GM21737 (cell line): ENCODE data around the gene VN1R4.
"Not testable (repeated sequence)": the region's sequence is repeated elsewhere in the genome, so short reads cannot be mapped to it uniquely, and the experiment has no call there.

Source experiments
- ATAC-seq: cut with Tn5 transposase; IDR thresholded peaks from one replicate; pipeline ENCODE4 v1.9.1; 2021; ENCODE audit warnings: mild to moderate bottlenecking, moderate library complexity; ENCODE audit not compliant: unreplicated experiment

VN1R4 gene, protein sequence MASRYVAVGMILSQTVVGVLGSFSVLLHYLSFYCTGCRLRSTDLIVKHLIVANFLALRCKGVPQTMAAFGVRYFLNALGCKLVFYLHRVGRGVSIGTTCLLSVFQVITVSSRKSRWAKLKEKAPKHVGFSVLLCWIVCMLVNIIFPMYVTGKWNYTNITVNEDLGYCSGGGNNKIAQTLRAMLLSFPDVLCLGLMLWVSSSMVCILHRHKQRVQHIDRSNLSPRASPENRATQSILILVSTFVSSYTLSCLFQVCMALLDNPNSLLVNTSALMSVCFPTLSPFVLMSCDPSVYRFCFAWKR

GRCh38 chr19:53267623-53268022 is at the start of gene VN1R4:
Gene VN1R4, minus strand, starts transcription at chr19:53267723. Its CDS starts 58 bp downstream, at chr19:53267665.
- ATAC-seq = not testable (repeated sequence)

- ATAC-seq = no peak
Observed at GRCh38 chr19:53311897-53312296, 44.4 kb upstream of the VN1R4 start.

DNA sequence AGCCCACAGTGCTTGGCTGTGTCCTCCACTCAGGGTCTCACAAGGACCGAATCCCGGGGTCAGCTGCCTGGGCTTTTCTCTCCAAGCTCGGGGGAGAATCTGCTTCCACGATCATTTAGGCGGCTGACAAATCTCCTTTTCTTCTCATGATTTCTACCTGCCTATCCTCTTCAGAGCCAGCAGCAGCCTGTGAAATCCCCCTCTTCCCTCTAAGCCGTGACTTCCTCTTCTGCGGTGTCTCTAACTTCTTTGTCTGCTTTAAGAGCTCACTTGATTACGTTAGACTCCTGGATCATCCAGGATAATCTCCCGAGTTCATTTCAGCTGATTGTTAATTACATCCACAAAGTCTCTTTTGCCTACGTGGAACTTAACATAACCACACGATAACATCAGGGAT is 43.5 kb upstream of the VN1R4 start:
- ATAC-seq = no peak

GRCh38 chr19:53308339-53308811 is 40.9 kb upstream of the VN1R4 start:
- no peak for ATAC-seq

DNA sequence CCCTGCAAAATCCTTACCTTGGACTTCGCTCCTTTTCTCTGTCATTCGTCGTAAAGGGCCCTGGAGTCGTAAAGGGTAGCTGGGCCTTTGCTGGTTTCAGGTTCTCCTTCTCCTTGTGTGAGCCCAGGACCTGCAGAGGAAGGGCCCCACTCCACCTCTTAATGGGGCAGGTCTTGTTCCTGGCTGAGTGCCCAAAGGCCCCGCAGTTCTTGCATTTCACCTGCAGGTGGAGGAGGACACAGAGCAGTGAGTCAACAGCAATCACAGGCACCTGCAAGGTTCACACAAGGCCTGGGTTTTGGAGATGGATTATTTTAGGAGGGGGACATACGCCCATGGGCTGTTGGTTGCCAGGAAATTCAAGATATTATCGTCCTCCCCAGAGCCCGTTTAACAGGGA is 33.8 kb upstream of the VN1R4 start:
- not testable (repeated sequence) for ATAC-seq

DNA sequence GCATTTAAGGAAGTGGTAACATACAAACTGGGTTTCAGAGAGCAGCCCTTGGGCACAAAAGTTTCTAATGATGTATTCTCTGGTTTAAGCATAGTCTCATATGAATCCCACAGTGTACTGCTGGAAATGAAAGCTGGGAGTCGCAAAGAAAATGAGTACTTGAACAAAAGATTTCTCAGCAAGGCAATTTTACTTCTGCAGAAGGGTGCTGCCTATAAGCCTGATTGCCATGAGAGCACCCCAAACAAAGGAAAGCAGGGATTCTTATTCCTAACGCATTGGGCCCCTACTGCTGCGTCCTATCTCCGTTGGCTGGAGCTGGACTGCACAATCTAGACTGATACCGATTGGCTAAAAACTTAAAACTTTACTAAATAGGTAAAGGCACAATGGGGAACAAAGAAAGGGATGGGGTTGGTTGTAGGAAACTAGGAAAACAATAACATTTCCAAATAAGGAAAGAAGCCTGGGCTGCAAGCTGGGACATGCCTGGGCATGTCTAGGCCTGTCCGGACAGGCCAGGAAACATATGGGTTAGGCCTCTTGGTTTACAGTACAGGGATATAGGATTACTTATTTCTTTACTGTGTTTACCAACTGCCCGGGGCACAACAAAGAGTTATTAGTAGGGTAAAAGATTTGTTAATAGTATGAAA is 27.4 kb upstream of the VN1R4 start:
- no peak for ATAC-seq

GRCh38 chr19:53290758-53291549 is 23.4 kb upstream of the VN1R4 start:
- ATAC-seq = no peak

DNA sequence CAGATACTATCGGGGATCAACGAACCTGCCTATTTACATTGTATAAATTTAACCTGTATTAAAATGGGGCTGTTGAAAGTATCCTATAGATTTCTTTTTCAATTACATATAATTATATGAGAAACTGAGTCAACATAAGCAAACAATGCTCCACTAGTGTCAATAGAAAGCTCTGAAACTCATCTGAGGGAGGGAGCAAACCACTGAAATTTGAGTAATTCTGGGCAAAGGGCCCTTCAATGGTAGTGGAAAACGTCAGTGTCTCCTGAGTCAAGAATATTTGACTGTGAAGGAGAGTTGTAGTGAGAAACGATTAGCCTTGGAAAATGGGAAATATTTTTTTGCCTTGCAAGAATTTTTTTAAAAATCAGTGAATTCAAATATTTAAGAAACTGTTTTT is 17.6 kb upstream of the VN1R4 start:
- ATAC-seq = no peak

DNA sequence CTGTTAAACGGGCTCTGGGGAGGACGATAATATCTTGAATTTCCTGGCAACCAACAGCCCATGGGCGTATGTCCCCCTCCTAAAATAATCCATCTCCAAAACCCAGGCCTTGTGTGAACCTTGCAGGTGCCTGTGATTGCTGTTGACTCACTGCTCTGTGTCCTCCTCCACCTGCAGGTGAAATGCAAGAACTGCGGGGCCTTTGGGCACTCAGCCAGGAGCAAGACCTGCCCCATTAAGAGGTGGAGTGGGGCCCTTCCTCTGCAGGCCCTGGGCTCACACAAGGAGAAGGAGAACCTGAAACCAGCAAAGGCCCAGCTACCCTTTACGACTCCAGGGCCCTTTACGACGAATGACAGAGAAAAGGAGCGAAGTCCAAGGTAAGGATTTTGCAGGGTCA is 14.4 kb upstream of the VN1R4 start:
- not testable (repeated sequence) for ATAC-seq

DNA sequence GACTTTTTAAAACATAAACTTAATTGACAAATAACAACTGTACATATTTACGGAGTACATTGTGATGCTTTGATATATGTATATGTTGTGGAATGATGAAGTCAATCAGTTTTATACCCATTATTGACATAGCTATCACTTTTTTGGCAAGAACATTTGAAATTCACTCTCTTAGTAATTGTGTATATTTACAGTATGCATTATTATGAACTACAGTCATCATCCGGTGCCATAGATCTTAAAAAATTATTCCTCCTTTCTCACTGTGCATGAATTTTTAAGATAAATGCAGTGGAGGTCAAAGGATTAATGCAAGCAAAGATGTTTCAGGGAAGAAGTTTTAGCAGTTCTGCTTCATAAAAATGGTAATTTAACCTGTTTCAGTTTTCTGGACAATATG is 8.0 kb upstream of the VN1R4 start:
- no peak for ATAC-seq

GRCh38 chr19:53272044-53272443 is 4.5 kb upstream of the VN1R4 start:
- no peak for ATAC-seq

DNA sequence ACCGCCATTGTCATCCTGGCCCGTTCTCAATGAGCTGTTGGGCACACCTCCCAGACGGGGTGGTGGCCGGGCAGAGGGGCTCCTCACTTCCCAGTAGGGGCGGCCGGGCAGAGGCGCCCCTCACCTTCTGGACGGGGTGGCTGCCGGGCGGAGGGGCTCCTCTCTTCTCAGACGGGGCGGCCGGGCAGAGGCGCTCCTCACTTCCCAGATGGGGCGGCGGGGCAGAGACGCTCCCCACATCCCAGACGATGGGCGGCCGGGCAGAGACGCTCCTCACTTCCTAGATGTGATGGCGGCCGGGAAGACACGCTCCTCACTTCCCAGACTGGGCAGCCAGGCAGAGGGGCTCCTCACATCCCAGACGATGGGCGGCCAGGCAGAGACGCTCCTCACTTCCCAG is 2.3 kb upstream of the VN1R4 start:
- not testable (repeated sequence) for ATAC-seq

- not testable (repeated sequence) for ATAC-seq
Observed at GRCh38 chr19:53257715-53258342, 9.7 kb downstream of the VN1R4 start, which contains the start of gene VN1R2. Gene VN1R2, plus strand, starts transcription at chr19:53258292. Its CDS starts 84 bp downstream, at chr19:53258376.

DNA sequence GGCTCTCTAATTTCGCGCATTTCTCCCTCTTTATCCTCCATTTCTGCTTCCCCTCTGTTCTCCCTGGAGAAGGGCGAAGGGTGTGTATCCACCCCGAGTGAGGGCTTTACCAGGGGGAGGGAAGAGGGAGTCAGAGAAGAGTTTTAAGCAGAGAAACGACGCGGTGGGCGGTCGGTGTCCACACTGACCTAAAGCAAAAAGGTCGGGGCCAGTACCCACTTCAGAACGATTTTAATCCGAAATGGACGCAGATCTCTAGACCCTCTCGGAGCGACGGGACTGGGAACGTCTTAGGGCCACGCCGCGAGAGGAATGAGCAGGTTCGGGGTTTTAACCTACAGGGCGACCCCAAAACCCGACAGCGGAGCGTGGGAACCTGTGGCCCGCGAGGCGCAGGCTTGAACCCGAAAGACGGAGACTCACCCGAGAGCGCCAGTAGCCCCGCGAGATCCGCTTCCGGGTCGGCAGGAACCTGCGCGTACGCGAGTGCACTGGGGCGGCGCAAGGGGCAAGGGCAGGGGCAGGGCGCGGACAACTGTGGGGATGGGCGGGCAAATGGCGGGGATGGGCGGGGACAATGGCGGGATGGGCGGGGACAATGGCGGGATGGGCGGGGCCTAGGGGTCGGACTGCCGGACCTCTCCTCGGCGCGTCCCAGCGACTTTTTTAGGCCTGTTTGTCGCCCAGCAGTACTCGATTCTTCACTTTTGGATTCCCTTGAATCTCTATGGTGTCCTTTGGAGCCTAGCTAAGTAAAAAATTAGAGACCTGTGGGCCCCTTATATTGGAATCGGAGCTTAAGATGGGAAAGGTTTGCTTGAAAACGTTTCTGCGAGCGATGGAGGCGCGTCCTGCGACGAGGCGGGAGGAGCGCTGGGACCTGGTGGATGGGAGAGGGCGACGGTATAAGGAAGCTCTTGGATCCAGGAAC is 12.8 kb downstream of the VN1R4 start, which contains the start of gene ZNF677:
TSS of gene ZNF677 (minus strand) at position 463 of the 931 bp plus-strand sequence. CDS start 3,323 bp downstream, outside the sequence.
- no peak for ATAC-seq

- no peak for ATAC-seq
Observed at GRCh38 chr19:53246498-53246897, 21.0 kb downstream of the VN1R4 start.

- no peak for ATAC-seq
Observed at GRCh38 chr19:53237114-53237777, 30.3 kb downstream of the VN1R4 start.

- ATAC-seq = no peak
Observed at GRCh38 chr19:53224606-53225005, 42.9 kb downstream of the VN1R4 start.

DNA sequence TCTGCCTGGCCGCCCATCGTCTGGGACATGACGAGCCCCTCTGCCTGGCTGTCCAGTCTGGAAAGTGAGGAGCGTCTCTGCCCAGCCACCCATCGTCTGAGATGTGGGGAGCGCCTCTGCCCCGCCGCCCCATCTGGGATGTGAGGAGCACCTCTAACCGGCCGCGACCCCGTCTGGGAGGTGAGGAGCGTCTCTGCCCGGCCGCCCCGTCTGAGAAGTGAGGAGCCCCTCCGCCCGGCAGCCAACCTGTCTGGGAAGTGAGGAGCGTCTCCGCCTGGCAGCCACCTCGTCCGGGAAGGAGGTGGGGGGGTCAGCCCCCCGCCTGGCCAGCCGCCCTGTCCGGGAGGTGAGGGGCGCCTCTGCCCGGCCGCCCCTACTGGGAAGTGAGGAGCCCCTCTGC is 44.8 kb downstream of the VN1R4 start:
- not testable (repeated sequence) for ATAC-seq
